H1 (cell line): ENCODE measurements around the gene ZNF292. TPM values are rescaled to one million over a fixed set of nuclear protein-coding genes. Genes with fewer than 3 reads are reported as not detected.

ENCODE experiments used
- FOSL1 ChIP-seq: IDR thresholded peaks from 2 replicates; pipeline ENCODE4 v1.6.1; 2011; ENCODE audit warnings: mild to moderate bottlenecking, low read depth, low read length, moderate library complexity; ENCODE audit not compliant: insufficient read depth
- MAFK ChIP-seq: IDR thresholded peaks from 2 replicates; pipeline ENCODE4 v1.6.1; 2012; ENCODE audit warnings: low read depth, mild to moderate bottlenecking, improper control_type of control experiment, low read length
- TAF1 ChIP-seq: IDR thresholded peaks from 2 replicates; pipeline ENCODE4 v1.6.1; 2011; ENCODE audit warnings: mild to moderate bottlenecking, low read depth, low read length
- YY1 ChIP-seq: IDR thresholded peaks from 2 replicates; pipeline ENCODE4 v1.6.1; 2011; ENCODE audit warnings: low read depth, mild to moderate bottlenecking, low read length
- polyA plus RNA-seq, 7 experiments: library from polyadenylated mRNA; depleted of rRNA in 3 of 7; stranded (reverse) in 5 of 7; unstranded in 2 of 7; fragments of >200 nt in 5 of 7; fragments of 200-250 nt in 2 of 7; gene quantifications; 1 replicate in 5 of 7; 2 replicates in 1 of 7; 4 replicates in 1 of 7; pipeline versions ENCODE4 v1.2.1 to v1.2.3, GENCODE V29; 2011 to 2013; ENCODE audit warnings: missing spikeins in 2 of 7, mixed read lengths in 2 of 7
- total RNA-seq: library from RNA; stranded (reverse); fragmentation: NEBNext Ultra II Directional; extraction: Animal tissue kit (Norgen Biotek cat#: 25700); gene quantifications from 2 replicates; pipeline ENCODE4 v1.2.1, GENCODE V29; 2021
- TF ChIP-seq, protein P1 (sequence below): IDR thresholded peaks from 2 replicates; pipeline ENCODE4 v1.6.1; 2012; ENCODE audit warnings: inconsistent platforms

Gene ZNF292
- total and polyA plus RNA-seq, 2 of the 8 experiments (the other 6 are each of a cell fraction or from before 2014, with no cell fraction given) = 6.8 to 44.2 TPM

DNA sequence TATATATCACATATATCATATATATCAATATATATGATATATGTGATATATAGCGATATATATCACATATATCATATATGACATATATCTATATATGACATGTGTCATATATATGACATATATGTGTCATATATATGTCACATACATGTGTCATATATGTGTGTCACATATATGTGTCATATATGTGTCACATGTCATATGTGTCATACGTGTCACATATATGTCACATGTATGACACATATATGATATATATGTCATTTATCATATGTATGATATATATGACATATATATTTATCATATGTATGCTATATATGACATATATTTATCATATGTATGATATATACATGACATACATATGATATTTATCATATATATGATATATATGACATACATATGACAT is 27.6 kb upstream of the ZNF292 start (continued):
- TF ChIP-seq FOSL1 = no peak
- TF ChIP-seq, protein P1, sequence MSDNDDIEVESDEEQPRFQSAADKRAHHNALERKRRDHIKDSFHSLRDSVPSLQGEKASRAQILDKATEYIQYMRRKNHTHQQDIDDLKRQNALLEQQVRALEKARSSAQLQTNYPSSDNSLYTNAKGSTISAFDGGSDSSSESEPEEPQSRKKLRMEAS = no peak
- no peak for TF ChIP-seq TAF1
- TF ChIP-seq MAFK = no peak
- no peak for TF ChIP-seq YY1
- TF ChIP-seq, all 59 proteins: peak for 0
